Measurements from ENCODE around the gene TMEM212.
"Not testable (repeated sequence)": the region's sequence is repeated elsewhere in the genome, so short reads cannot be mapped to it uniquely, and the experiment has no call there.

The TMEM212 gene

GRCh38 chr3:171892457-171892856, 49.3 kb downstream of the TMEM212 start:
- DNase-seq (ENCODE audit: low spot score) = no peak

- DNase-seq (ENCODE audit: low spot score) = no peak
These were observed 52.1 kb downstream of the TMEM212 start for GRCh38 chr3:171895291-171895690.

- DNase-seq (ENCODE audit: low spot score) = no peak
These were observed 52.8 kb downstream of the TMEM212 start for GRCh38 chr3:171895900-171896299.

GRCh38 chr3:171896316-171896715, 53.2 kb downstream of the TMEM212 start:
- no peak for DNase-seq (ENCODE audit: low spot score)

GRCh38 chr3:171898192-171898591, 55.0 kb downstream of the TMEM212 start:
- DNase-seq (ENCODE audit: low spot score) = no peak

- no peak for DNase-seq (ENCODE audit: low spot score)
These were observed 57.3 kb downstream of the TMEM212 start for GRCh38 chr3:171900446-171900845.

GRCh38 chr3:171901615-171902312, 58.6 kb downstream of the TMEM212 start:
- DNase-seq (ENCODE audit: low spot score) = no peak

- DNase-seq (ENCODE audit: low spot score) = no peak
These were observed 61.7 kb downstream of the TMEM212 start for GRCh38 chr3:171904829-171905228.

- DNase-seq (ENCODE audit: low spot score) = not testable (repeated sequence)
These were observed 63.4 kb downstream of the TMEM212 start for GRCh38 chr3:171906503-171906902.

GRCh38 chr3:171906951-171907676, 64.0 kb downstream of the TMEM212 start:
- DNase-seq (ENCODE audit: low spot score) = no peak

GRCh38 chr3:171907761-171908160, 64.6 kb downstream of the TMEM212 start:
- no peak for DNase-seq (ENCODE audit: low spot score)

GRCh38 chr3:171908731-171909130, 65.6 kb downstream of the TMEM212 start:
- no peak for DNase-seq (ENCODE audit: low spot score)
